RWPE2 (cell line): Measurements from ENCODE around the gene RBM20.

Experiments used
- ATAC-seq: fragments of 200-7000 bp; cut with Tn5 transposase; 3 replicates; pipeline ENCODE4 v1.9.1; 2021; ENCODE audit warnings: low read depth
- DNase-seq: peaks from one replicate; pipeline ENCODE4 v3.0.0-alpha.2; 2020; ENCODE audit warnings: low spot score
- H3K27ac ChIP-seq: fragments of 450-650 bp; 2 replicates; pipeline ENCODE4 v1.5.1; 2017; ENCODE audit warnings: mild to moderate bottlenecking; ENCODE audit not compliant: poor library complexity, severe bottlenecking
- H3K27me3 ChIP-seq: fragments of 250-450 bp; sonication (Bioruptor Pico); 2 replicates; pipeline ENCODE4 v1.5.1; 2021; ENCODE audit warnings: mild to moderate bottlenecking, moderate library complexity; ENCODE audit not compliant: insufficient read depth, poor library complexity, severe bottlenecking
- H3K36me3 ChIP-seq: fragments of 250-450 bp; sonication (Bioruptor Pico); 2 replicates; pipeline ENCODE4 v1.5.1; 2020; ENCODE audit warnings: low read depth, mild to moderate bottlenecking, moderate library complexity
- H3K4me1 ChIP-seq: fragments of 250-450 bp; sonication (Bioruptor Pico); 2 replicates; pipeline ENCODE4 v1.5.1; 2021; ENCODE audit warnings: mild to moderate bottlenecking, moderate library complexity; ENCODE audit not compliant: insufficient read depth, poor library complexity, severe bottlenecking
- H3K4me3 ChIP-seq: fragments of 250-450 bp; sonication (Bioruptor Pico); 2 replicates; pipeline ENCODE4 v1.5.1; 2021; ENCODE audit warnings: mild to moderate bottlenecking, moderate library complexity; ENCODE audit not compliant: severe bottlenecking
- H3K9me3 ChIP-seq: fragments of 250-450 bp; sonication (Bioruptor Pico); 2 replicates; pipeline ENCODE4 v1.5.1; 2021; ENCODE audit warnings: mild to moderate bottlenecking, moderate library complexity; ENCODE audit not compliant: severe bottlenecking
- CTCF ChIP-seq: fragments of 450-650 bp; IDR thresholded peaks from one replicate; pipeline ENCODE4 v1.5.1; 2017; ENCODE audit warnings: mild to moderate bottlenecking, moderate library complexity; ENCODE audit not compliant: poor library complexity, severe bottlenecking

RBM20 gene

GRCh38 chr10:110868981-110869380 lies 224.8 kb downstream of the RBM20 start:
- Histone ChIP-seq H3K4me1 (peaks cover 26% of the 10 kb centered on the region), H3K4me3 (no peak overlapping the region), H3K9me3 (no peaks in the 10 kb centered on the region), H3K27ac (no peak overlapping the region), H3K36me3 (no peaks in the 10 kb centered on the region; the same call in 1 of the 2 replicates), H3K27me3 (no peaks in the 10 kb centered on the region)
- DNase-seq (no peak), ATAC-seq (no peak)
- TF ChIP-seq CTCF, result no peak

DNA sequence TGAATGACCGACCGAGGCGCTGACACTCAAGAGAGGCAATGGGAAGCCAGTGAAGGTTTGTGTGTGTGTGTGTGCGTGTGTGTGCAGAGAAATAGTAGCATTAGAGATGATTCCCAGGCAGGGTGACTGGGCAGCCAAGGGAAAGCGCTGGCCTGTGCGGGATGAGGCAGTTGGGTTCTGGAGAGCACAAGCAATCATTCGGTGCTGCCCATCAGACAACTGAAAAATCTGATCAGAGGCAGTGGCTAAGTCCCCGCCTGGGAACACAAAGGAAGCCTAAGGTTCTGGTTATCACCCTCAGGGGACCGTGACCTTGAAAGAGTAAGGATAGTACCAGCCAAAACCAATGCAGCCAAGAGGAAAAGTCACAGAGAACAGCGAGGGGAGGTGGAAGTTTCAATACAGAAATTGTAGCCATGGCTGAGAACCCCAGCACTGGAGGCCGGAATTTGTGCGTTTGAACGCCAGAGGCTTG lies 226.7 kb downstream of the RBM20 start:
- no peak overlapping the region for H3K4me3 ChIP-seq
- H3K4me1 ChIP-seq, result peaks cover 23% of the 10 kb centered on the region
- no peak for DNase-seq
- no peaks in the 10 kb centered on the region for H3K27me3 ChIP-seq
- peak overlapping the region; percentile 84 for H3K27ac ChIP-seq
- no peak for ATAC-seq
- no peaks in the 10 kb centered on the region for H3K9me3 ChIP-seq
- no peak for TF ChIP-seq CTCF
- H3K36me3 ChIP-seq, result peaks cover 2% of the 10 kb centered on the region

DNA sequence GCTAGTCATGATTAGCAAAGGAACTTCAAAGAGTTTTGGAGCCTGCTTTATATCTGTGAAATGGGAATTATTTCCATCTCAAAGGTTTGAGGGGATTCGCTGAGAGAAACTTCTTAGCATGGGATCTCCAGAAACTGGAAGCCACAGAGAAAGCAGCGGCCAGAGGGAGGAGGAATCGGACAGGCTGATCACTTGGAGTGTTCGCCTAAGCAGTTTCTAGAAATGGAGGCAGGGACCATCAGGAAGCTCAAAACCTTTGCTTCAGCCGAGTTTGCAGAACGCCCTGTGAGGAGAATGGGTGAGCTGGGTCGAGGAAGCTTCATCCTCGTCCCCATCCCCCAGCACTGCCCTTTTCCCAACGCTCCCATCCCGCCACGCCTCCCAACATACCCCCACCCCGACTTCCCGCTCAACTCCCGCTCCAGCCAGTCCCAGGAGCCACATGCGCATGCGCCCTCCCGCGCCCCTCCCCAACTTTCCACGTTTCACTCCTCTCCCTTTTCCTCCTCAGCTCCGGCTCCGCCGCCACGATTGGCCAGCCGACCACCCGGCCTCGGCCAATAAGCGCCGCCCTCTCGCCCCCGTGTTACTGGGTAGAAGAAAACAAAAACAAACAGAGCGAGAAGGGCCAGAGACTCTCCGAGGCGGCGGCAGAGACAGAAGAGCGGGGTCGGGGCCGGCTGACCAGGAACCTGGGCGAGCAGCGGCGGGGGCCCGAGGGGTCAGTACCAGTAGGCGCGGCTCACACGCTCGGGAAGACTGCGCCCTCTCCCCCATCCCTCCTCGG lies 227.4 kb downstream of the RBM20 start, which contains the start of gene PDCD4:
Gene PDCD4, plus strand, starts transcription at position 631 of the 787 bp plus-strand sequence. CDS start 4,100 bp downstream, outside the sequence.
- peak within 1 kb of the TSS; percentile 84 for H3K27ac ChIP-seq

DNA sequence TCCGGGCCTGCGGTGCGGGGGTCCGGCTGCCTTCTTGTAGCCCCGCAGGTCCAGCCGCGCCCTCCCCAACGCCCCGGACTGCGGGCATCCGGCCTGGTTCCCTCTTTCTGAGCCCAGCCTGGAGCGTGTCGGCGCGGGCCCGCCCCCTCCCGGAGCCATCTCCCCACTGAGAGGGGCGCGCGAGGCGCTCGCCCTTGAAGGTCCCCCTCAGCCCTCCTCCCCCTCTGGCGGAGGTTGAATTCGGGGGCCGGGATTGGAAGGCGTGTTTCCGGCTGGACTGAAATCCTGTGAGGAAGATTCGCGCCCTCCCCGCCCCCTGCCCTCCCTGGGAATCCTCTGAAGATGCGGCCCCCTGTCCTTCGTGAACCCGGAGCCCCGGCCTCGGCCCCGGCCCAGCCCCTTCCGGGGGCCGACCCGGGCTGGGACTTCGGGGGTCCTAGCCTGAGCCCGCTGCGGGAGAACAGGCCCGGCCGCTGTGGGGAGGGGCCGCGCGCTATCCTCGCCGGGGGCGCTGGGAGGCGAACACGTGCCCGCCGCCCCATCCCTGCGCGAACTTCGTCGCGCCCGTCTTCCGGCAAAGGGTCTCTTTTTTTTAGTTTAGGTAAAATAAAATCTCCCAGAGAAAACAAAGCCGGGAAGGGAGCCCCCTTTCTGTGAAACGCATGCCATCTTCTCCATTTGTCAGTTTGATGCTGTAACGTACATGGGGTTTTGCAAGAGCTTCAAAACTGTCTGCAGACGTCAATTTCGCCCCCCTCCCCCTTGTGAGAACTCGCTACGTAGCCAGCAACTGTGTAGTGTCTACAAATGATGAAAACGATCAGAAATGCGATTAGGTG lies 228.2 kb downstream of the RBM20 start:
- Histone ChIP-seq H3K9me3 (no peaks in the 10 kb centered on the region), H3K4me1 (peaks cover 16% of the 10 kb centered on the region), H3K27ac (peak overlapping the region; percentile 84), H3K4me3 (peak overlapping the region; percentile 87), H3K36me3 (peaks cover 17% of the 10 kb centered on the region), H3K27me3 (no peaks in the 10 kb centered on the region)
- DNase-seq (peak; percentile 78), ATAC-seq (peak; percentile 78)
- peak; percentile 9 for TF ChIP-seq CTCF

More for the DNA sequence above, 227.4 kb downstream of the RBM20 start, which contains the start of gene PDCD4:
- TF ChIP-seq CTCF, result no peak
- DNase-seq (peak; percentile 98), ATAC-seq (peak; percentile 86)
- Histone ChIP-seq H3K9me3 (no peaks in the 10 kb centered on the region), H3K4me1 (peaks cover 17% of the 10 kb centered on the region), H3K4me3 (peak within 1 kb of the TSS; percentile 87), H3K27me3 (no peaks in the 10 kb centered on the region), H3K36me3 (peaks cover 8% of the 10 kb centered on the region)
